Suprapubic skin (tissue), 4 donors: ENCODE measurements around the gene JAKMIP1. TPM values are rescaled to one million over a fixed set of nuclear protein-coding genes. Genes with fewer than 3 reads are reported as not detected.

Experiments
- DNase-seq, 2 donors: peaks; one replicate each; pipeline ENCODE4 v3.0.0-alpha.2; 2019; ENCODE audit warnings: low spot score in 2 of 2
- H3K27ac ChIP-seq: fragments of 200-600 bp; sonication (generic); one replicate; pipeline ENCODE4 v1.5.1; 2019
- H3K27me3 ChIP-seq: fragments of 200-600 bp; sonication (generic); one replicate; pipeline ENCODE4 v1.5.1; 2019
- H3K36me3 ChIP-seq: fragments of 200-600 bp; sonication (generic); one replicate; pipeline ENCODE4 v1.5.1; 2019
- H3K4me1 ChIP-seq: fragments of 200-600 bp; sonication (generic); one replicate; pipeline ENCODE4 v1.5.1; 2019
- H3K4me3 ChIP-seq: fragments of 200-600 bp; sonication (generic); one replicate; pipeline ENCODE4 v1.5.1; 2019; ENCODE audit warnings: mild to moderate bottlenecking
- H3K9me3 ChIP-seq: fragments of 200-600 bp; sonication (generic); one replicate; pipeline ENCODE4 v1.5.1; 2019
- CTCF ChIP-seq, 2 donors: fragments of 200-600 bp in 1 of 2; fragments of 450-650 bp in 1 of 2; sonication (generic) in 1 of 2; IDR thresholded peaks; one replicate each; pipeline ENCODE4 v1.5.1; 2016 to 2019; ENCODE audit warnings: antibody characterized with exemption in 2 of 2, mild to moderate bottlenecking in 1 of 2, moderate library complexity in 1 of 2
- EP300 ChIP-seq: sonication (generic); formaldehyde crosslinking; IDR thresholded peaks from one replicate; pipeline ENCODE4 v1.6.1; 2017; ENCODE audit warnings: antibody characterized with exemption
- POLR2A ChIP-seq, 2 donors: fragments of 450-650 bp; IDR thresholded peaks; one replicate each; pipeline ENCODE4 v1.6.1; 2017; ENCODE audit warnings: antibody characterized with exemption in 2 of 2, mild to moderate bottlenecking in 2 of 2, moderate library complexity in 2 of 2
- POLR2AphosphoS5 ChIP-seq, 3 donors: sonication (generic); formaldehyde crosslinking; IDR thresholded peaks; one replicate each; pipeline ENCODE4 v1.6.1; 2017; ENCODE audit warnings: antibody characterized with exemption in 3 of 3
- WGBS: methylation state at CpG from one replicate; pipeline ENCODE4 v1.1.5; 2018; 5-methylcytosine and 5-hydroxymethylcytosine counted together
- total RNA-seq, 4 donors: library from RNA; depleted of rRNA; stranded (reverse); fragments of >200 nt; gene quantifications; one replicate each; pipeline ENCODE4 v1.1.0, GENCODE V29; 2016

JAKMIP1 gene
- total RNA-seq, 4 donors from 2014 or later: 0.24 TPM; not detected in 3

GRCh38 chr4:6154875-6155274 lies 45.5 kb downstream of the JAKMIP1 start:
- Histone ChIP-seq H3K9me3 (no peaks in the 10 kb centered on the region), H3K4me1 (no peaks in the 10 kb centered on the region), H3K27ac (no peak overlapping the region), H3K27me3 (peaks cover 38% of the 10 kb centered on the region), H3K36me3 (no peaks in the 10 kb centered on the region), H3K4me3 (no peak overlapping the region)
- TF ChIP-seq POLR2A (IDR thresholded peaks at IDR 0.05): no peak
- TF ChIP-seq EP300: no peak
- no peak for TF ChIP-seq CTCF (IDR thresholded peaks at IDR 0.05)
- TF ChIP-seq POLR2AphosphoS5 (IDR thresholded peaks at IDR 0.05): no peak
- WGBS: 69% methylated on average over 8 of the region's 9 CpGs
- no peak for DNase-seq

GRCh38 chr4:6153874-6154273 lies 46.5 kb downstream of the JAKMIP1 start:
- 62% methylated on average over 7 of the region's 7 CpGs for WGBS
- no peaks in the 10 kb centered on the region for H3K9me3 ChIP-seq
- H3K27me3 ChIP-seq: peaks cover 41% of the 10 kb centered on the region
- no peaks in the 10 kb centered on the region for H3K36me3 ChIP-seq
- no peaks in the 10 kb centered on the region for H3K4me1 ChIP-seq
- no peak for TF ChIP-seq EP300
- no peak overlapping the region for H3K27ac ChIP-seq
- no peak for DNase-seq
- H3K4me3 ChIP-seq: no peak overlapping the region

- WGBS: 77% methylated on average over 14 of the region's 15 CpGs
- no peaks in the 10 kb centered on the region for H3K9me3 ChIP-seq
- H3K36me3 ChIP-seq: no peaks in the 10 kb centered on the region
- H3K27ac ChIP-seq: no peak overlapping the region
- no peaks in the 10 kb centered on the region for H3K4me1 ChIP-seq
- no peak overlapping the region for H3K4me3 ChIP-seq
- peaks cover 41% of the 10 kb centered on the region for H3K27me3 ChIP-seq
- no peak for DNase-seq
- no peak for TF ChIP-seq EP300
- no peak for TF ChIP-seq CTCF (IDR thresholded peaks at IDR 0.05)
- TF ChIP-seq POLR2AphosphoS5 (IDR thresholded peaks at IDR 0.05): no peak
- TF ChIP-seq POLR2A (IDR thresholded peaks at IDR 0.05): no peak
These were observed 47.3 kb downstream of the JAKMIP1 start for GRCh38 chr4:6152869-6153705.

- no peak for DNase-seq
- H3K4me3 ChIP-seq: no peak overlapping the region
- H3K9me3 ChIP-seq: no peaks in the 10 kb centered on the region
- H3K4me1 ChIP-seq: no peaks in the 10 kb centered on the region
- H3K27ac ChIP-seq: no peak overlapping the region
- no peaks in the 10 kb centered on the region for H3K36me3 ChIP-seq
- TF ChIP-seq POLR2AphosphoS5 (IDR thresholded peaks at IDR 0.05) (no peak), POLR2A (IDR thresholded peaks at IDR 0.05) (no peak), CTCF (IDR thresholded peaks at IDR 0.05) (no peak), EP300 (no peak)
- 56% methylated on average over 16 of the region's 18 CpGs for WGBS
- peaks cover 30% of the 10 kb centered on the region for H3K27me3 ChIP-seq
These were observed 50.2 kb downstream of the JAKMIP1 start for GRCh38 chr4:6150046-6150735.

- Histone ChIP-seq H3K36me3 (no peaks in the 10 kb centered on the region), H3K4me1 (no peaks in the 10 kb centered on the region), H3K4me3 (no peak overlapping the region), H3K27me3 (peaks cover 23% of the 10 kb centered on the region), H3K27ac (no peak overlapping the region), H3K9me3 (no peaks in the 10 kb centered on the region)
- TF ChIP-seq POLR2AphosphoS5 (IDR thresholded peaks at IDR 0.05) (no peak), CTCF (IDR thresholded peaks at IDR 0.05) (no peak), EP300 (no peak), POLR2A (IDR thresholded peaks at IDR 0.05) (no peak)
- no peak for DNase-seq
- WGBS: 80% methylated on average over 20 of the region's 20 CpGs
These were observed 51.7 kb downstream of the JAKMIP1 start for GRCh38 chr4:6148506-6149205.
